HepG2 (cell line): ENCODE results near the gene TMEM38B. TPM values are rescaled to one million over a fixed set of nuclear protein-coding genes. Genes with fewer than 3 reads are reported as not detected.

Experiments
- BORCS8-MEF2B ChIP-seq: sonication (generic); formaldehyde crosslinking; IDR thresholded peaks from 2 replicates; pipeline ENCODE4 v1.8.0; 2022; ENCODE audit warnings: mild to moderate bottlenecking, missing genetic modification reagents
- BRCA1 ChIP-seq: sonication (generic); formaldehyde crosslinking; IDR thresholded peaks from 2 replicates; pipeline ENCODE4 v1.4.0; 2020; ENCODE audit warnings: missing genetic modification reagents
- CENPBD1 ChIP-seq: sonication (generic); formaldehyde crosslinking; IDR thresholded peaks from 2 replicates; pipeline ENCODE4 v1.8.0; 2022; ENCODE audit warnings: missing genetic modification reagents, low read depth, mild to moderate bottlenecking, borderline replicate concordance
- DNMT3B ChIP-seq: conservative IDR thresholded peaks from 2 replicates; pipeline ENCODE4 v1.6.1; 2016; ENCODE audit warnings: missing biosample characterization, control low read depth
- GRHL1 ChIP-seq: sonication (generic); formaldehyde crosslinking; conservative IDR thresholded peaks from 2 replicates; pipeline ENCODE4 v1.8.0; 2022; ENCODE audit warnings: missing genetic modification reagents
- IKZF1 ChIP-seq: fragments of 450-650 bp; IDR thresholded peaks from 2 replicates; pipeline ENCODE4 v1.7.1; 2016
- MXD3 ChIP-seq: IDR thresholded peaks from 2 replicates; pipeline ENCODE4 v1.6.1; 2016; ENCODE audit warnings: mild to moderate bottlenecking, missing biosample characterization, missing genetic modification reagents
- MXD4 ChIP-seq: IDR thresholded peaks from 2 replicates; pipeline ENCODE4 v1.6.1; 2016; ENCODE audit warnings: mild to moderate bottlenecking, missing biosample characterization, missing genetic modification reagents
- PHF8 ChIP-seq: sonication (generic); formaldehyde crosslinking; IDR thresholded peaks from 2 replicates; pipeline ENCODE4 v1.5.0; 2020; ENCODE audit warnings: missing genetic modification reagents
- SP2 ChIP-seq: sonication (generic); formaldehyde crosslinking; IDR thresholded peaks from 2 replicates; pipeline ENCODE4 v1.5.1; 2020; ENCODE audit warnings: mild to moderate bottlenecking, missing genetic modification reagents
- THYN1 ChIP-seq: sonication (generic); formaldehyde crosslinking; IDR thresholded peaks from 2 replicates; pipeline ENCODE4 v1.8.1; 2023; ENCODE audit warnings: low read depth, mild to moderate bottlenecking, moderate library complexity, missing genetic modification reagents, borderline replicate concordance
- ZFP36 ChIP-seq: fragments of 150-350 bp; IDR thresholded peaks from 2 replicates; pipeline ENCODE4 v1.6.1; 2018; ENCODE audit warnings: borderline replicate concordance, low read length, low read depth; ENCODE audit not compliant: partially characterized antibody
- ZFP91 ChIP-seq: sonication (generic); formaldehyde crosslinking; IDR thresholded peaks from 2 replicates; pipeline ENCODE4 v1.9.0; 2022; ENCODE audit warnings: missing genetic modification reagents, mild to moderate bottlenecking, borderline replicate concordance
- ZNF136 ChIP-seq: sonication (generic); formaldehyde crosslinking; IDR thresholded peaks from 2 replicates; pipeline ENCODE4 v1.8.1; 2022; ENCODE audit warnings: low read depth, mild to moderate bottlenecking, moderate library complexity, missing genetic modification reagents
- ZNF773 ChIP-seq: sonication (generic); formaldehyde crosslinking; IDR thresholded peaks from 2 replicates; pipeline ENCODE4 v1.4.0; 2020; ENCODE audit warnings: missing genetic modification reagents, borderline replicate concordance
- polyA plus RNA-seq, 8 experiments: library from polyadenylated mRNA; depleted of rRNA in 3 of 8; stranded (reverse) in 7 of 8; unstranded in 1 of 8; fragments of >200 nt; fragmentation: Illumina TruSeq in 4 of 8; extraction: Trizol in 4 of 8; gene quantifications; 2 replicates each; pipeline versions ENCODE4 v1.2.1 to v1.2.3, GENCODE V29; 2011 to 2016; ENCODE audit warnings: low read depth in 4 of 8, missing spikeins in 1 of 8, mixed read lengths in 1 of 8; ENCODE audit not compliant: insufficient read depth in 1 of 8
- total RNA-seq, 5 experiments: library from RNA; depleted of rRNA; stranded (reverse); fragments of >200 nt; fragmentation: Illumina TruSeq; extraction: Trizol; gene quantifications; 2 replicates each; pipeline ENCODE4 v1.2.3, GENCODE V29; 2016; ENCODE audit warnings: low read depth in 1 of 5
- TF ChIP-seq, protein P1 (sequence below): sonication (generic); formaldehyde crosslinking; IDR thresholded peaks from 2 replicates; pipeline ENCODE4 v1.5.0; 2020; ENCODE audit warnings: mild to moderate bottlenecking, low read depth, missing genetic modification reagents, borderline replicate concordance
- TF ChIP-seq, protein P2 (sequence below): sonication (generic); formaldehyde crosslinking; IDR thresholded peaks from 2 replicates; pipeline ENCODE4 v1.5.1; 2020; ENCODE audit warnings: missing genetic modification reagents, mild to moderate bottlenecking, borderline replicate concordance
- TF ChIP-seq, protein P3 (sequence below): sonication (generic); formaldehyde crosslinking; IDR thresholded peaks from 2 replicates; pipeline ENCODE4 v1.4.0; 2020; ENCODE audit warnings: mild to moderate bottlenecking, missing genetic modification reagents

The TMEM38B gene
- total and polyA plus RNA-seq, 2 of the 13 experiments (the other 11 are each of a cell fraction or from before 2014, with no cell fraction given): 13.4 to 32.4 TPM

GRCh38 chr9:105694848-105695581, 674 bp downstream of the TMEM38B start (continued):
- TF ChIP-seq ZFP91 (CRISPR knock-in tag): no peak; the same call in 1 of the 2 replicates
- TF ChIP-seq IKZF1: no peak
- no peak for TF ChIP-seq SP2 (CRISPR knock-in tag)
- no peak for TF ChIP-seq CENPBD1
- TF ChIP-seq BRCA1 (CRISPR knock-in tag): 0 out of 2 replicates have a peak, but pooled peaks have one; percentile 46
- TF ChIP-seq PHF8 (CRISPR knock-in tag): peak; percentile 38; the same call in 1 of the 2 replicates
- TF ChIP-seq, protein P1, sequence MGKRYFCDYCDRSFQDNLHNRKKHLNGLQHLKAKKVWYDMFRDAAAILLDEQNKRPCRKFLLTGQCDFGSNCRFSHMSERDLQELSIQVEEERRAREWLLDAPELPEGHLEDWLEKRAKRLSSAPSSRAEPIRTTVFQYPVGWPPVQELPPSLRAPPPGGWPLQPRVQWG (CRISPR knock-in tag): no peak
- peak; percentile 49; the same call in 1 of the 2 replicates for TF ChIP-seq MXD4 (CRISPR knock-in tag)
- no peak for TF ChIP-seq BORCS8-MEF2B (CRISPR knock-in tag)
- TF ChIP-seq, protein P2, sequence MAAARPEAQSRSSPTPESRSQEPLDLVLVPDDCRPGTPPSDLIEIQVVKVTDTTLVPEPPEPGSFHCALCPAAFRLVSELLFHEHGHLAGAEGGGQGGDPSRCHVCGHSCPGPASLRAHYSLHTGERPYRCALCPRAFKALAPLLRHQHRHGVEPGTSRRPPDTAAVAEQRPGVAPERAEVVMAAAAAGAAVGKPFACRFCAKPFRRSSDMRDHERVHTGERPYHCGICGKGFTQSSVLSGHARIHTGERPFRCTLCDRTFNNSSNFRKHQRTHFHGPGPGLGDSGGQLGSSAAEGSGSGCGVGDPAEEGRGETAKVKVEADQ (CRISPR knock-in tag): no peak
- TF ChIP-seq THYN1 (CRISPR knock-in tag): no peak
- TF ChIP-seq MXD3 (CRISPR knock-in tag): 0 out of 2 replicates have a peak, but pooled peaks have one; percentile 60
- TF ChIP-seq, protein P3, sequence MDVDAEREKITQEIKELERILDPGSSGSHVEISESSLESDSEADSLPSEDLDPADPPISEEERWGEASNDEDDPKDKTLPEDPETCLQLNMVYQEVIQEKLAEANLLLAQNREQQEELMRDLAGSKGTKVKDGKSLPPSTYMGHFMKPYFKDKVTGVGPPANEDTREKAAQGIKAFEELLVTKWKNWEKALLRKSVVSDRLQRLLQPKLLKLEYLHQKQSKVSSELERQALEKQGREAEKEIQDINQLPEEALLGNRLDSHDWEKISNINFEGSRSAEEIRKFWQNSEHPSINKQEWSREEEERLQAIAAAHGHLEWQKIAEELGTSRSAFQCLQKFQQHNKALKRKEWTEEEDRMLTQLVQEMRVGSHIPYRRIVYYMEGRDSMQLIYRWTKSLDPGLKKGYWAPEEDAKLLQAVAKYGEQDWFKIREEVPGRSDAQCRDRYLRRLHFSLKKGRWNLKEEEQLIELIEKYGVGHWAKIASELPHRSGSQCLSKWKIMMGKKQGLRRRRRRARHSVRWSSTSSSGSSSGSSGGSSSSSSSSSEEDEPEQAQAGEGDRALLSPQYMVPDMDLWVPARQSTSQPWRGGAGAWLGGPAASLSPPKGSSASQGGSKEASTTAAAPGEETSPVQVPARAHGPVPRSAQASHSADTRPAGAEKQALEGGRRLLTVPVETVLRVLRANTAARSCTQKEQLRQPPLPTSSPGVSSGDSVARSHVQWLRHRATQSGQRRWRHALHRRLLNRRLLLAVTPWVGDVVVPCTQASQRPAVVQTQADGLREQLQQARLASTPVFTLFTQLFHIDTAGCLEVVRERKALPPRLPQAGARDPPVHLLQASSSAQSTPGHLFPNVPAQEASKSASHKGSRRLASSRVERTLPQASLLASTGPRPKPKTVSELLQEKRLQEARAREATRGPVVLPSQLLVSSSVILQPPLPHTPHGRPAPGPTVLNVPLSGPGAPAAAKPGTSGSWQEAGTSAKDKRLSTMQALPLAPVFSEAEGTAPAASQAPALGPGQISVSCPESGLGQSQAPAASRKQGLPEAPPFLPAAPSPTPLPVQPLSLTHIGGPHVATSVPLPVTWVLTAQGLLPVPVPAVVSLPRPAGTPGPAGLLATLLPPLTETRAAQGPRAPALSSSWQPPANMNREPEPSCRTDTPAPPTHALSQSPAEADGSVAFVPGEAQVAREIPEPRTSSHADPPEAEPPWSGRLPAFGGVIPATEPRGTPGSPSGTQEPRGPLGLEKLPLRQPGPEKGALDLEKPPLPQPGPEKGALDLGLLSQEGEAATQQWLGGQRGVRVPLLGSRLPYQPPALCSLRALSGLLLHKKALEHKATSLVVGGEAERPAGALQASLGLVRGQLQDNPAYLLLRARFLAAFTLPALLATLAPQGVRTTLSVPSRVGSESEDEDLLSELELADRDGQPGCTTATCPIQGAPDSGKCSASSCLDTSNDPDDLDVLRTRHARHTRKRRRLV (CRISPR knock-in tag): no peak
- no peak for TF ChIP-seq ZFP36
- TF ChIP-seq GRHL1: no peak
- TF ChIP-seq DNMT3B (CRISPR knock-in tag): 0 out of 2 replicates have a peak, but pooled peaks have one; percentile 66
- no peak for TF ChIP-seq ZNF136
- TF ChIP-seq ZNF773 (CRISPR knock-in tag): no peak
